Endothelial cell of umbilical vein (primary cell): ENCODE data around the gene OR2Y1. TPM values are rescaled to one million over a fixed set of nuclear protein-coding genes. Genes with fewer than 3 reads are reported as not detected.

Source experiments
- BruUV-seq: library from RNA; stranded (reverse); fragments of 400-500 nt; replicated peaks from 2 replicates; lab custom pipeline; 2021; lab: Mats Ljungman, UMichigan
- CTCF ChIA-PET: fragments of 300-600, 350-600 bp; sonication (Branson Sonifier 250); formaldehyde crosslinking; loops from one replicate; lab custom pipeline; 2021; ENCODE audit warnings: antibody characterized with exemption, inconsistent platforms; lab: Charles Lee
- POLR2A ChIA-PET: fragments of 300-600, 350-600 bp; sonication (Branson Sonifier 250); formaldehyde crosslinking; loops from one replicate; lab custom pipeline; 2021; ENCODE audit warnings: antibody characterized with exemption, inconsistent platforms; lab: Charles Lee
- DNase-seq: peaks from one replicate; pipeline ENCODE4 v3.0.0-alpha.2; 2011; ENCODE audit warnings: low read depth, low spot score
- FAIRE-seq: peaks from 2 replicates; lab custom pipeline; 2011; peaks lifted over from hg19 to GRCh38; lab: Jason Lieb, UNC
- H2AFZ ChIP-seq: 2 replicates; pipeline ENCODE4 v1.6.0; 2012; ENCODE audit warnings: low read depth, low read length, control low read depth, inconsistent platforms
- H3K27ac ChIP-seq: 2 replicates; pipeline ENCODE4 v1.5.1; 2011; ENCODE audit warnings: low read depth, mild to moderate bottlenecking, control low read depth, low read length, moderate library complexity; ENCODE audit not compliant: insufficient read depth
- H3K27me3 ChIP-seq, 2 experiments: 2 replicates each; pipeline versions ENCODE4 v1.6.0 to v1.6.1; 2011; ENCODE audit warnings: low read length in 2 of 2, mixed read lengths in 1 of 2; ENCODE audit not compliant: control insufficient read depth in 2 of 2, insufficient read depth in 2 of 2
- H3K36me3 ChIP-seq, 2 experiments: 2 replicates in 1 of 2; 3 replicates in 1 of 2; pipeline ENCODE4 v1.5.1; 2011; ENCODE audit warnings: low read length in 2 of 2, mild to moderate bottlenecking in 1 of 2, moderate library complexity in 1 of 2; ENCODE audit not compliant: control insufficient read depth in 2 of 2, insufficient read depth in 2 of 2; ENCODE audit errors: extremely low read depth in 1 of 2
- H3K4me1 ChIP-seq: 3 replicates; pipeline ENCODE4 v1.5.1; 2011; ENCODE audit warnings: mild to moderate bottlenecking, low read length; ENCODE audit not compliant: control insufficient read depth, insufficient read depth; ENCODE audit errors: extremely low read depth
- H3K4me2 ChIP-seq: 2 replicates; pipeline ENCODE4 v1.6.1; 2011; ENCODE audit warnings: low read length, control low read depth, mixed read lengths; ENCODE audit not compliant: insufficient read depth
- H3K4me3 ChIP-seq, 3 experiments: fragments of 200-600 bp in 1 of 3; sonication (generic), shearing (Covaris generic) in 1 of 3; replicated peaks in 1 of 3; 2 replicates each; pipeline ENCODE4 v1.5.1; 2011 to 2016; ENCODE audit warnings: control low read depth in 3 of 3, low read length in 3 of 3, mild to moderate bottlenecking in 2 of 3, inconsistent platforms in 1 of 3, low read depth in 1 of 3, moderate library complexity in 1 of 3; ENCODE audit not compliant: insufficient read depth in 1 of 3
- H3K79me2 ChIP-seq: 2 replicates; pipeline ENCODE4 v1.6.0; 2012; ENCODE audit warnings: low read length, inconsistent platforms; ENCODE audit not compliant: control insufficient read depth, insufficient read depth
- H3K9ac ChIP-seq: replicated peaks from 2 replicates; pipeline ENCODE3; 2011; ENCODE audit warnings: low read length, control low read depth; ENCODE audit not compliant: insufficient read depth; ENCODE audit errors: extremely low read depth
- H3K9me1 ChIP-seq: replicated peaks from 3 replicates; pipeline ENCODE4 v1.6.0; 2011; ENCODE audit warnings: mild to moderate bottlenecking, low read length; ENCODE audit not compliant: control insufficient read depth, insufficient read depth; ENCODE audit errors: extremely low read depth
- H3K9me3 ChIP-seq: replicated peaks from 2 replicates; pipeline ENCODE4 v1.5.1; 2012; ENCODE audit warnings: low read length, inconsistent platforms; ENCODE audit not compliant: control insufficient read depth, insufficient read depth
- H4K20me1 ChIP-seq: replicated peaks from 2 replicates; pipeline ENCODE3; 2011; ENCODE audit warnings: mild to moderate bottlenecking, low read length; ENCODE audit not compliant: control insufficient read depth, insufficient read depth; ENCODE audit errors: extremely low read depth
- CTCF ChIP-seq, 2 donors: IDR thresholded peaks; 1 replicate in 1 of 2; 2 replicates in 1 of 2; pipeline ENCODE4 v1.5.1; 2011; ENCODE audit warnings: low read length in 2 of 2, mild to moderate bottlenecking in 2 of 2, moderate library complexity in 2 of 2, control low read depth in 1 of 2, inconsistent platforms in 1 of 2, low read depth in 1 of 2; ENCODE audit not compliant: insufficient read depth in 1 of 2; ENCODE audit errors: extremely low read depth in 1 of 2
- EZH2 ChIP-seq: IDR thresholded peaks from 2 replicates; pipeline ENCODE4 v1.6.1; 2012; ENCODE audit warnings: borderline replicate concordance, low read depth, mild to moderate bottlenecking, moderate library complexity, low read length, inconsistent platforms; ENCODE audit not compliant: severe bottlenecking
- FOS ChIP-seq: IDR thresholded peaks from 2 replicates; pipeline ENCODE4 v1.6.1; 2011; ENCODE audit warnings: mild to moderate bottlenecking, low read length, moderate library complexity, borderline replicate concordance; ENCODE audit not compliant: insufficient read depth
- GATA2 ChIP-seq: IDR thresholded peaks from 2 replicates; pipeline ENCODE4 v1.7.0; 2011; ENCODE audit warnings: low read depth, mild to moderate bottlenecking, moderate library complexity, mixed read lengths, low read length; ENCODE audit not compliant: insufficient read length, insufficient read depth
- JUN ChIP-seq: IDR thresholded peaks from 2 replicates; pipeline ENCODE4 v1.6.1; 2011; ENCODE audit warnings: borderline replicate concordance, low read depth; ENCODE audit not compliant: insufficient read length, insufficient read depth
- MAX ChIP-seq: IDR thresholded peaks from 2 replicates; pipeline ENCODE4 v1.6.1; 2011; ENCODE audit not compliant: insufficient read depth, insufficient read length
- MYC ChIP-seq: IDR thresholded peaks from one replicate; pipeline ENCODE4 v1.6.1; 2011; ENCODE audit warnings: mild to moderate bottlenecking, low read depth, low read length
- POLR2A ChIP-seq: IDR thresholded peaks from 2 replicates; pipeline ENCODE4 v1.6.1; 2012; ENCODE audit warnings: low read depth, mild to moderate bottlenecking, control low read depth, low read length
- POLR2AphosphoS5 ChIP-seq: IDR thresholded peaks from 2 replicates; pipeline ENCODE4 v1.6.1; 2012; ENCODE audit warnings: low read depth, mild to moderate bottlenecking, control low read depth, low read length, moderate library complexity; ENCODE audit not compliant: insufficient read depth
- dilution Hi-C: fragments of 300-500 bp; cut with MboI; formaldehyde crosslinking; loops from one replicate; pipeline ENCODE4 v1.15.0; 2019; ENCODE audit warnings: low sequenced_read_pairs; ENCODE audit not compliant: extremely low pct_ligation_motif_present
- intact Hi-C: fragments of 100-400 bp; cut with micrococcal nuclease; formaldehyde crosslinking; loops from one replicate; pipeline ENCODE4 v1.10.0; 2022
- polyA plus RNA-seq, 4 experiments: library from polyadenylated mRNA; depleted of rRNA in 3 of 4; stranded (reverse) in 3 of 4; unstranded in 1 of 4; fragments of >200 nt; gene quantifications; 2 replicates each; pipeline versions ENCODE4 v1.2.1 to v1.2.3, GENCODE V29; 2011 to 2012; ENCODE audit warnings: missing spikeins in 1 of 4
- total RNA-seq: library from RNA; stranded (reverse); gene quantifications from 2 replicates; pipeline ENCODE4 v1.2.3, GENCODE V29; 2021

OR2Y1 gene
- total and polyA plus RNA-seq, 2 donors (not counting 3 experiments of a cell fraction or from before 2014, with no cell fraction given): not detected

- POLR2A ChIA-PET: no interaction called here
- no peaks in the 10 kb centered on the region for H3K27me3 ChIP-seq
- dilution Hi-C loops (no loop called here), intact Hi-C loops (no loop called here)
- H3K79me2 ChIP-seq: no peaks in the 10 kb centered on the region
- no TSS peak for BruUV-seq
- no peaks in the 10 kb centered on the region for H3K36me3 ChIP-seq
- DNase-seq (no peak), FAIRE-seq (no peak)
- no peak for TF ChIP-seq GATA2
- TF ChIP-seq JUN: no peak
- no peak for TF ChIP-seq POLR2A
- no peak for TF ChIP-seq POLR2AphosphoS5
- TF ChIP-seq MAX: no peak
- TF ChIP-seq MYC: no peak
- TF ChIP-seq CTCF (IDR thresholded peaks at IDR 0.05; ENCODE audit: extremely low read depth in 1 of 2, insufficient read depth in 1 of 2, low read depth in 1 of 2, low read length in 2 of 2): no peak
- TF ChIP-seq EZH2: no peak
- no peak for TF ChIP-seq FOS
- H3K4me1 ChIP-seq: no peaks in the 10 kb centered on the region
- H4K20me1 ChIP-seq: no peaks in the 10 kb centered on the region
- H3K4me3 ChIP-seq: no peak overlapping the region
- H3K9ac ChIP-seq: no peak overlapping the region
- H3K4me2 ChIP-seq: no peak overlapping the region
- H2AFZ ChIP-seq: no peak overlapping the region
- H3K9me1 ChIP-seq: no peaks in the 10 kb centered on the region
- no peak overlapping the region for H3K27ac ChIP-seq
- no peaks in the 10 kb centered on the region for H3K9me3 ChIP-seq
- CTCF ChIA-PET: interaction anchor here (1.2 to 1.6 kb wide), 2 partner anchors 8 to 22 kb away, joined by 3 to 4 read pairs; no protein-coding TSS in a partner anchor
These were observed 43.7 kb downstream of the OR2Y1 start for GRCh38 chr5:180696116-180696515.
